ENCODE measurements around the gene ABCC3. TPM values are rescaled to one million over a fixed set of nuclear protein-coding genes. Genes with fewer than 3 reads are reported as not detected.

ABCC3 gene
- total RNA-seq, 2 experiments from 2014 or later: not detected

DNA sequence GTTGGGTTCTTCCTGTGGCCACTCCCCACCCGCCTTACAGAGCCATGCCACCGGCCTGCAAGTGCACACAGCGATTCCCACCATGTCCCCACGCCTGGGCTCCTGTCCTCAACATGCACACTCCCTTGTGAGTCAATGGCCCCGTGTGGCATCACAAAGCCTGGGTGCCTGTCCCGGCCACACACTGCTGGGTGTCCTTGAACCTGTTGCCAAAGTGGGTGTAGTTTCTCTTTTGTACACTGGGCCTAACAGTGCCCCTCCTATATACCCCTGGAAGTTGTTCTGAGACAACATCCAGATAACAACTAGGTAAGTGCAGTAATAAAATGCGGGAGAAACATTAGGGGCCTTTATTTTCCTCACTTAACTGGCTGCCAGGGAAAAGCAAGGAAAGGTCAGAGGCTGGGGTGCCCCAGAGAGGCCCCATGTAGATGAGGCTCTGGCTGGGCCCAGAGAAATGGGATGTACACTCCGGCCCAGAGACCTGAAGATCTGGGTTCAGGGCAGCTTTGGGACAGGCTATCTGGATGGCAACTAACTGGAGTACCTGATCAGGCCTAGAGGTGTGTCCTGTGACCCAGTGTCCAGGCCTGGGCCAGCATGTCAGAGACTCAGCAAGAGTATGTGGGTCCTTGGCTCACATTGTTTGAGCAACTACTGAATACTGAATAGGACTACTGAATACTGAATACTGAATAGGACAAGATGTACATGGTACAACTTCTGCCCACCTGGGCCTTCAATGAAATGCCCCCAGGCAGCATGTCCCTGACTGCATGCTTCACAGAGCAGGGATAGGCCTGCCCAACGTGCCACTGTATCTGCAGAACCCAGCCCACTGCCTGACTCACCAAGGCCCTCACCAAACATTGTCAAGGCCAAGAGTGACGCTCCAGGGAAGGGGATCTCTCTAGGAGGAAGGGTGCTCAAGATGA is 8.3 kb downstream of the ABCC3 start:
- no peak for DNase-seq
- Mint-ChIP-seq H3K9me3 (no peaks in the 10 kb centered on the region), H3K36me3 (ENCODE audit: low read depth) (no peaks in the 10 kb centered on the region), H3K27ac (no peak overlapping the region), H3K4me1 (peaks cover 1% of the 10 kb centered on the region), H3K27me3 (peaks cover 9% of the 10 kb centered on the region), H3K4me3 (no peak overlapping the region)
- CTCF ChIA-PET: no interaction called here
- POLR2A ChIA-PET: no interaction called here

DNA sequence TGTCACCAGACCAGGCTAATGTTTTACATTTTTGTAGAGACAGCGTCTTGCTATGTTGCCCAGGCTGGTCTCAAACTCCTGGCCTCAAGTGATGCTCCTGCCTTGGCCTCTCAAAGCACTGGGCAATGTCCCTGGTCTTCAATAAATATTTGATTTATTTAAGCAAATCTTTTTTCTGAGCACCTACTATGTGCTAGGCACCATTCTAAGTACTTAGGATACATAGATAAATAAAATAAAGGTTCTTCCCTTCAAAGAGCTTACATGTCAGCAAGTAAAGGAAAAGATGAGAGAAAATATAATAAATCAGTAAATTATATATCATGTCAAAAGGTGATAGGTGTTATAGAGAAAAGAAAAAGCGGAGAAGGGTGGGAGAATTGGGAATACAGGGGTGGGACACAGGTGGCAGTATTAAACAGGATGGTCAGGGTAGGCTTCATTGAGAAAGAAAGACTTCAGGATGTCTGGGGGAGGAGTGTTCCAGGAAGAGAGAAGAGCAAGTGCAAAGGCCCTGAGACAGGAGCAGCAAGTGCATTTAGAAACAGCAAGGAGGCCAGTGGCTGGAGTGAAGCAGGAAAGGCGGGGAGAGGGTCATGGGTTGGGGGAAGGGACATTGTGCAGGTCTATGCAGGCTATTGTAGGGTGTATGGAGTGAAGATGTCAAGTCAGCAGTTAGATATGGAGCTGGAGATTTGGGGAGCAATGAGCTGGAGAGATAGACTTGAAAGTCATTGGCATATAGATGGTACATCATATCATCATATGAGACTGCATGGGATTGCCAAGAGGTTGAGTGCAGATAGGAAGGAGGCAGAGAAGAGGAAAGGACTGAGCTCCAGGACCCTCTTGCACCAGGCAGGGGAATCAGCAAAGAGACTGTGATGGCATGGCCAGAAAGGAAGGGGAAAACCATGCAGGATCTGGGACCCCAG is 11.3 kb downstream of the ABCC3 start:
- Mint-ChIP-seq H3K27me3 (peaks cover 17% of the 10 kb centered on the region), H3K27ac (no peak overlapping the region), H3K4me3 (no peak overlapping the region), H3K36me3 (ENCODE audit: low read depth) (no peaks in the 10 kb centered on the region), H3K4me1 (no peaks in the 10 kb centered on the region), H3K9me3 (no peaks in the 10 kb centered on the region)
- no peak for DNase-seq
- POLR2A ChIA-PET: no interaction called here
- CTCF ChIA-PET: interaction anchor here (0.6 to 1.4 kb wide), 4 partner anchors 10 to 117 kb away, joined by 3 to 4 read pairs (median 4); no protein-coding TSS in a partner anchor

DNA sequence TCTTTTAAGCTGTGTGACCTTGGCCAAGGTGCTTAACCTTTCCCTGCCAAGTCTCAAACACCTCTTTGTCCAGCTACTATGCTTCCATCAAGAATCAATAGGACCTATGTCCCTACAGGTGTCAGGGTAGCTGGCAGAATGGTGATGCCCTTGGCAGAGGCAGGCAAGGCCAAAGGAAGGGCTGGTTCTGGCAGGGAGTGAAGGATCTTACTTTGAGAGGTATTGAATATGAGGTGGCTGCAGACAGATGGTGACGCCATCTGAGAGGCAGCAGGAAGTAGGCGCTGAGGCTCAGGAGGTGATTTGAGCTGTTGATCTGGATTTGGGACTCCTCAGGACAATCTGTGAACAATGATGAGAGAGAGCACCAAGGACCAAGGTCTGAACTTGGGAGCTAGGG is 12.5 kb downstream of the ABCC3 start:
- no peaks in the 10 kb centered on the region for H3K9me3 Mint-ChIP-seq
- peaks cover 28% of the 10 kb centered on the region for H3K27me3 Mint-ChIP-seq
- ChIA-PET CTCF (interaction anchor here (1.1 to 1.6 kb wide), 3 partner anchors 8 to 14 kb away, joined by 3 to 5 read pairs (median 4); no protein-coding TSS in a partner anchor), POLR2A (no interaction called here)
- no peak for DNase-seq
- H3K4me3 Mint-ChIP-seq: no peak overlapping the region
- H3K27ac Mint-ChIP-seq: no peak overlapping the region
- H3K4me1 Mint-ChIP-seq: no peaks in the 10 kb centered on the region
- H3K36me3 Mint-ChIP-seq (ENCODE audit: low read depth): no peaks in the 10 kb centered on the region

DNA sequence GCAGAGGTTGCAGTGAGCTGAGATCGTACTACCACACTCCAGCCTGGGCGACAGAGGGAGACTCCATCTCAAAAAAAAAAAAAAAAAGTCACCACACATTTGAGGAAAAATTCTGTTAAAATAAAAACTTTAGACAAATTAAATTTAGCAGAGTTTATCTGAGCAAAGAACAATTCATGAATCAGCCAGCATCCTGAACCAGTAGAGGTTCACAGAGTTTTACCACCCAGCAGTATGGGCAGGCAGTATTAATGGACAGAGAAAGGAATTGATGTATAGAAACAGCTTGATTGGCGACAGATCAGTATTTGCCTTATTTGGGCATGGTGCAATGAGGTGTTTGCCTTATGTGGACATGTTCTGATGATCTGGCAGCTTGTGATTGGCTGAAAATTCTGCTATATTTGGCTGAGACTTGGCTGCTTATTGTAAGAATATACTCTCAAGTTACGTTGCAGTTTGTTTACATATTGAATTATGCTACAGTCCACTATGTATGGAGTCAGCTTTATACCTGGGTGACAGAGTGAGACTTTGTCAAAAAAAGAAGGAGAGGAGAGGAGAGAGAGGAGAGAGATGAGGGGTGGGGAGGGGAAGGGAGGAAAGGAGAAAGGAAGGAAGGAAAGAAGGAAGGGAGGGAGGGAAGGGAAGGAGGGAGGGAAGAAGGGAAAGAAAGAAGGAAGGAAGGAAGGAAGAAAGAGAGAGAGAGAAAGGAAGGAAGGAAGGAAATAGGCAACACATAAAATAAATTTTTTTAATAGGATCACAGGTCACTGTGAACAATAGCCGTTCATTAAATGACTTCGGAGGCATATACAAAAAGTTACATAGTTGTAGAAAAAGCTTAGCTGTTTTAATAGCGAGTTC is 14.6 kb downstream of the ABCC3 start:
- CTCF ChIA-PET: interaction anchor here (0.5 to 1.8 kb wide), 4 partner anchors 8 to 42 kb away, joined by 3 to 8 read pairs (median 4); no protein-coding TSS in a partner anchor
- H3K27ac Mint-ChIP-seq: no peak overlapping the region
- H3K36me3 Mint-ChIP-seq (ENCODE audit: low read depth): no peaks in the 10 kb centered on the region
- H3K4me3 Mint-ChIP-seq: no peak overlapping the region
- H3K4me1 Mint-ChIP-seq: no peaks in the 10 kb centered on the region
- POLR2A ChIA-PET: no interaction called here
- no peak for DNase-seq
- no peaks in the 10 kb centered on the region for H3K9me3 Mint-ChIP-seq
- peaks cover 29% of the 10 kb centered on the region for H3K27me3 Mint-ChIP-seq

DNA sequence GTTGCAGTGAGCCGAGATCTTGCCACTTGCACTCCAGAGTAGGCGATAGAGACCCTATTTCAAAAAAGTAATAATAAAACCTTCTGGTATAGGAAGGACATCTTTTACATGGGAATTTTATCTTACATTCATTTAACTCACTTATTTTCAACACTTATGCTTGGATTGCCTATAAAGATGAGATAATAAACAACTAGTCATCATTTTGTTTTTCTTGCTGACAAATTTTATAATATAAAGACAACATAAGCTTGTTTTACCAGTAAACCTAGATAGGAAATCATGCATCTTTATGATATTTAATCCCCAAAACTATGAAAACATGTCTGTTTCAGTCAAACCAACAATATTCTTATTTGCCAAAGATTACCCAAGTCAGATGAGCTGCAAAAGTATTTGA is 17.0 kb downstream of the ABCC3 start:
- no peak for DNase-seq
- Mint-ChIP-seq H3K27ac (no peak overlapping the region), H3K9me3 (no peaks in the 10 kb centered on the region), H3K4me1 (no peaks in the 10 kb centered on the region), H3K36me3 (ENCODE audit: low read depth) (no peaks in the 10 kb centered on the region), H3K4me3 (no peak overlapping the region), H3K27me3 (peaks cover 25% of the 10 kb centered on the region)
- POLR2A ChIA-PET: no interaction called here
- CTCF ChIA-PET: interaction anchor here (0.9 to 1.8 kb wide), 2 partner anchors 9 to 16 kb away, joined by 4 to 5 read pairs; no protein-coding TSS in a partner anchor

DNA sequence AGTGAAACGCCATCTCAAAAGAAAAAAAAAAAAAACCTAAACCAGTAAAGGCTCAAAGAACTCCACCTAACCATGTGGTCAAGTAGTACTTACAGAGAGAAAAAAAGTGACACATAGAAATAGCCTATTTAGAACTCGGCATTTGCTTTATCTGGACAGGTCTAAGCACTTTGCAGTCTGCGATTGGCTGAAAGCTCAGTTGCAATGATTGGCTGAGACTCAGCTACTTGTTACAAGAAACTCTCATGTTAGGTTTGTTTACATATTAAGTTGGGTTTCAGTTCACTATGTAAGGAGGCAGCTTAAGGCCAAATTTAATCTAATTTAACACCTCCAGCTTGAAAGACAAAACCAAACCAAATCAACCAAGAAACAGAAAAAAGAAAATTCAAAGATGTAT is 19.1 kb downstream of the ABCC3 start:
- no peak overlapping the region for H3K27ac Mint-ChIP-seq
- CTCF ChIA-PET: interaction anchor here (0.6 to 1.1 kb wide), 4 partner anchors 12 to 42 kb away, joined by 3 read pairs; no protein-coding TSS in a partner anchor
- DNase-seq: no peak

DNA sequence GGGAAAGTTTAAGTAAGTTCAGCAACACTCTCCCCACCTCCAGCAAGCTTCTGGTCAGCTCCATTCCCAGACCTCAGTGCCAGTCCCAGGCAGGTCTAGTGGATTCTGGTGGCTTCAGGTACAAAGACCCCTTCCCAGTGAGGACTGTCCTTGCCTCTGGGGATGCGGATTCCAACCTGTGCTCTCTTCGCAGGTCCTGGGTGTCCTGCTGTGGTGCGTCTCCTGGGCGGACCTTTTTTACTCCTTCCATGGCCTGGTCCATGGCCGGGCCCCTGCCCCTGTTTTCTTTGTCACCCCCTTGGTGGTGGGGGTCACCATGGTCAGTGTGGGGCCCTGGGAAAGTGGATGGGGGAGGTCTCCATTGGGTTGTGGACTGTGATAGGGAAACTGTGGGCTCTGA is 21.8 kb downstream of the ABCC3 start:
- Mint-ChIP-seq H3K36me3 (ENCODE audit: low read depth) (no peaks in the 10 kb centered on the region), H3K9me3 (no peaks in the 10 kb centered on the region), H3K4me3 (no peak overlapping the region), H3K27ac (no peak overlapping the region), H3K27me3 (peaks cover 7% of the 10 kb centered on the region), H3K4me1 (peaks cover 11% of the 10 kb centered on the region)
- DNase-seq: no peak
- ChIA-PET CTCF (no interaction called here), POLR2A (no interaction called here)

More for the DNA sequence above, 19.1 kb downstream of the ABCC3 start:
- Mint-ChIP-seq H3K27me3 (peaks cover 21% of the 10 kb centered on the region), H3K9me3 (no peaks in the 10 kb centered on the region), H3K36me3 (ENCODE audit: low read depth) (no peaks in the 10 kb centered on the region), H3K4me3 (no peak overlapping the region), H3K4me1 (no peaks in the 10 kb centered on the region)
- POLR2A ChIA-PET: no interaction called here

DNA sequence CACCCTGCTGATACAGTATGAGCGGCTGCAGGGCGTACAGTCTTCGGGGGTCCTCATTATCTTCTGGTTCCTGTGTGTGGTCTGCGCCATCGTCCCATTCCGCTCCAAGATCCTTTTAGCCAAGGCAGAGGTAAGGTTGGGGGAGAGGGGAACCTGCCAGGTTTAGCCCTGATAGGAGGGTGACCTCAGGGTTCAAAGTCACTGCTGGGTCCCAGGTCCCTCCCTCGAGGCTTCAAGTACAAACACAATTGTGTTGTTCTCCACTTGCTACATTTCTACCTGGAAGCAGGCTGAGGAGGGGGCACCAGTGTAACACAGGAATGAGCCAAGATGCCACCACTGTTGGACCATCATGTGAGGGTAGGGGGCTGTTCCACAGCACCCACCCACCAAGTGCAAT is 22.4 kb downstream of the ABCC3 start:
- DNase-seq: no peak
- Mint-ChIP-seq H3K4me1 (peaks cover 16% of the 10 kb centered on the region), H3K27ac (no peak overlapping the region), H3K9me3 (no peaks in the 10 kb centered on the region), H3K36me3 (ENCODE audit: low read depth) (no peaks in the 10 kb centered on the region), H3K27me3 (peaks cover 2% of the 10 kb centered on the region), H3K4me3 (no peak overlapping the region)
- POLR2A ChIA-PET: no interaction called here
- CTCF ChIA-PET: no interaction called here

DNA sequence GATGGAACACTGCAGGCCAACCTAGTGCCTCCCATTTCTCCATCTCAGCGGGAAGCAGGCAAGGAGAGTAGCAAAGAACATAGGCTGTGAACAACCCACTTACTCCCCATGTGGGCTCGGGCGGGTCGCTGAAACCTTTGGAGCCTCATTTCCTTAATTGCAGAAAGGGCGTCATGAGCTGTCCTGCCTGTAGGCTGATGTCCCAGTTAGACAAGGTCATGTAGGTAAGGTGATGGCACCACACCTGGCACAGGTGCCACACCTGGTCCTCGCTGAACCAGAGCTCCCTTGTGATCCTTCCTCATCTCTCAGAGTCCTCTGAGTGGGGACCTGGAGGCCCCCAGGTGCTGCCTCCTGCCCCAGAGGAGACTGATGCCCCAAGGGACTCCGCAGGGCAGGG is 22.9 kb downstream of the ABCC3 start:
- H3K27ac Mint-ChIP-seq: no peak overlapping the region
- DNase-seq: no peak
- no peaks in the 10 kb centered on the region for H3K27me3 Mint-ChIP-seq
- ChIA-PET POLR2A (no interaction called here), CTCF (interaction anchor here (0.5 kb wide), 1 partner anchor 38 kb away, joined by 3 read pairs; no protein-coding TSS in a partner anchor)
- no peaks in the 10 kb centered on the region for H3K36me3 Mint-ChIP-seq (ENCODE audit: low read depth)
- H3K4me3 Mint-ChIP-seq: no peak overlapping the region
- H3K4me1 Mint-ChIP-seq: peaks cover 20% of the 10 kb centered on the region
- no peaks in the 10 kb centered on the region for H3K9me3 Mint-ChIP-seq

DNA sequence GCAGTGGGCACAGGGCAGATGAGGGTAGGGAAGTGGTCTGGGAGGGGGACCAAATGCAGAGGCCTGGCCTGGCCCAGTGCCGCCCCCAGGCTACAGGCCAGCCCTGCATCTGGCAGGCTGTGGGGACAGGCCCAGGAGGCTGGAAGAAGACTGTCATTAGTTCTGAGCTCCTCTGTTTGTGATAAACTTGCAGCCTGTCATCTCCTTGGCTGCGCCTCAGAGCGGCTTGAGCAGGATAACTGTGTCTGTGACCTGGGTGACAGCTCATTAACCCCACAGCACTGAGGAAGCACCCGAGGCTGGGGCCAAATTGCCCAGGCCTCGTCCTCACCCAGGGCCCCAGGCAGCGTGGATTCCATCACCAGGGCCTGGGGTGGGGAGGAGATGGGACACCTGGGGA is 23.9 kb downstream of the ABCC3 start:
- Mint-ChIP-seq H3K4me1 (peaks cover 24% of the 10 kb centered on the region), H3K4me3 (no peak overlapping the region)
- POLR2A ChIA-PET: no interaction called here

DNA sequence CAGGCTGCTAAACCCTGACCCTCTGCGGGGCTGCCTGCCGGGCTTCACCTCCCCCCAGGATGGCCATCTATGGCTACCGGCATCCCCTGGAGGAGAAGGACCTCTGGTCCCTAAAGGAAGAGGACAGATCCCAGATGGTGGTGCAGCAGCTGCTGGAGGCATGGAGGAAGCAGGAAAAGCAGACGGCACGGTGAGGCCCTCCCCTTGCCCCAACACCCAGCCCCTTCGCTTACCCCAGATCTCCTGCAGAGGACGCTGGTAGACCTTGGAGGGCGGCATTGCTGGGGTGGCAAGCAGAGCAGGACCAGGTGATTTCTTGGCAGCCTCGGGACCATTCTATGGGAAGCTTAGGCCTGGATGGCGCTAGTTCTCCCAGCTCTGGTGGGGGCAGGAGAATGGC is 24.5 kb downstream of the ABCC3 start:
- CTCF ChIA-PET: interaction anchor here (0.6 to 2.0 kb wide), 3 partner anchors 8 to 328 kb away, joined by 3 to 5 read pairs (median 4); no protein-coding TSS in a partner anchor
- POLR2A ChIA-PET: no interaction called here
- H3K4me1 Mint-ChIP-seq: peaks cover 24% of the 10 kb centered on the region

More for the DNA sequence above, 23.9 kb downstream of the ABCC3 start:
- Mint-ChIP-seq H3K27me3 (no peaks in the 10 kb centered on the region), H3K9me3 (no peaks in the 10 kb centered on the region), H3K27ac (no peak overlapping the region), H3K36me3 (ENCODE audit: low read depth) (no peaks in the 10 kb centered on the region)
- CTCF ChIA-PET: no interaction called here
- DNase-seq: no peak

More for the DNA sequence above, 24.5 kb downstream of the ABCC3 start:
- no peak for DNase-seq
- Mint-ChIP-seq H3K27ac (no peak overlapping the region), H3K27me3 (no peaks in the 10 kb centered on the region), H3K4me3 (no peak overlapping the region), H3K9me3 (no peaks in the 10 kb centered on the region), H3K36me3 (ENCODE audit: low read depth) (no peaks in the 10 kb centered on the region)

Measured in activated CD4-positive, alpha-beta T cell treated with anti-CD3 and anti-CD28 coated beads, Interleukin-2, amount 10 ng/mL, durations not matched to agents 7 days and 5 days (primary cell).